Measurements from ENCODE around the gene THAP2. TPM values are rescaled to one million over a fixed set of nuclear protein-coding genes. Genes with fewer than 3 reads are reported as not detected.

The THAP2 gene
- total RNA-seq, 1 donor from 2014 or later: 7.8 TPM

GRCh38 chr12:71662849-71663560 lies 1.1 kb upstream of the THAP2 start:
- DNase-seq (ENCODE audit: low spot score in 2 of 2, unreplicated experiment in 2 of 2): peak; percentile 58 to 78
- peaks cover 23% of the 10 kb centered on the region for H3K4me1 Mint-ChIP-seq
- H3K9me3 Mint-ChIP-seq: no peaks in the 10 kb centered on the region
- peak overlapping the region; percentile 91 for H3K4me3 Mint-ChIP-seq
- peaks cover 18% of the 10 kb centered on the region for H3K36me3 Mint-ChIP-seq
- H3K27ac Mint-ChIP-seq: peak overlapping the region; percentile 100
- no peaks in the 10 kb centered on the region for H3K27me3 Mint-ChIP-seq (ENCODE audit: low read depth)
- no peak for TF ChIP-seq CTCF (IDR thresholded peaks at IDR 0.05; ENCODE audit: unreplicated experiment)

- no peak for TF ChIP-seq CTCF (IDR thresholded peaks at IDR 0.05; ENCODE audit: unreplicated experiment)
- Mint-ChIP-seq H3K27ac (peak overlapping the region; percentile 100), H3K36me3 (peaks cover 6% of the 10 kb centered on the region), H3K27me3 (ENCODE audit: low read depth) (no peaks in the 10 kb centered on the region), H3K9me3 (no peaks in the 10 kb centered on the region), H3K4me1 (peaks cover 23% of the 10 kb centered on the region), H3K4me3 (peak overlapping the region; percentile 91)
- DNase-seq (ENCODE audit: low spot score in 2 of 2, unreplicated experiment in 2 of 2): no peak
These were observed 449 bp downstream of the THAP2 start for GRCh38 chr12:71664411-71665089.

GRCh38 chr12:71665090-71665463 lies 976 bp downstream of the THAP2 start:
- TF ChIP-seq CTCF (IDR thresholded peaks at IDR 0.05; ENCODE audit: unreplicated experiment): no peak
- Mint-ChIP-seq H3K4me1 (peaks cover 23% of the 10 kb centered on the region), H3K27me3 (ENCODE audit: low read depth) (no peaks in the 10 kb centered on the region), H3K4me3 (peak overlapping the region; percentile 91), H3K27ac (peak overlapping the region; percentile 100), H3K36me3 (peaks cover 5% of the 10 kb centered on the region), H3K9me3 (no peaks in the 10 kb centered on the region)
- no peak for DNase-seq (ENCODE audit: low spot score in 2 of 2, unreplicated experiment in 2 of 2)

- no peak for TF ChIP-seq CTCF (IDR thresholded peaks at IDR 0.05; ENCODE audit: unreplicated experiment)
These were observed 2.2 kb downstream of the THAP2 start for GRCh38 chr12:71666259-71666658.

GRCh38 chr12:71671311-71671710 lies 7.2 kb downstream of the THAP2 start:
- no peak overlapping the region for H3K4me3 Mint-ChIP-seq
- no peaks in the 10 kb centered on the region for H3K27me3 Mint-ChIP-seq (ENCODE audit: low read depth)
- H3K4me1 Mint-ChIP-seq: peaks cover 11% of the 10 kb centered on the region
- no peak for TF ChIP-seq CTCF (IDR thresholded peaks at IDR 0.05; ENCODE audit: unreplicated experiment)
- no peaks in the 10 kb centered on the region for H3K9me3 Mint-ChIP-seq
- no peak overlapping the region for H3K27ac Mint-ChIP-seq
- no peak for DNase-seq (ENCODE audit: low spot score in 2 of 2, unreplicated experiment in 2 of 2)
- H3K36me3 Mint-ChIP-seq: peaks cover 3% of the 10 kb centered on the region

More at GRCh38 chr12:71666259-71666658, 2.2 kb downstream of the THAP2 start:
- peaks cover 23% of the 10 kb centered on the region for H3K4me1 Mint-ChIP-seq
- DNase-seq (ENCODE audit: low spot score in 2 of 2, unreplicated experiment in 2 of 2): no peak
- H3K27ac Mint-ChIP-seq: no peak overlapping the region
- H3K36me3 Mint-ChIP-seq: peaks cover 5% of the 10 kb centered on the region
- no peaks in the 10 kb centered on the region for H3K27me3 Mint-ChIP-seq (ENCODE audit: low read depth)
- H3K4me3 Mint-ChIP-seq: no peak overlapping the region
- H3K9me3 Mint-ChIP-seq: no peaks in the 10 kb centered on the region
